Bronchial epithelial cell (primary cell): ENCODE data around the gene VAV2. TPM values are rescaled to one million over a fixed set of nuclear protein-coding genes. Genes with fewer than 3 reads are reported as not detected.

ENCODE experiments used
- DNase-seq: peaks from one replicate; pipeline ENCODE4 v3.0.0-alpha.2; 2010; ENCODE audit warnings: low read depth
- FAIRE-seq: peaks from 2 replicates; lab custom pipeline; 2011; peaks lifted over from hg19 to GRCh38; lab: Jason Lieb, UNC
- H3K27me3 ChIP-seq: 2 replicates; pipeline ENCODE4 v1.5.1; 2011; ENCODE audit warnings: low read length; ENCODE audit not compliant: control insufficient read depth, insufficient read depth
- H3K36me3 ChIP-seq: 2 replicates; pipeline ENCODE4 v1.5.1; 2011; ENCODE audit warnings: low read length; ENCODE audit not compliant: control insufficient read depth, insufficient read depth
- H3K4me3 ChIP-seq: 2 replicates; pipeline ENCODE4 v1.5.1; 2011; ENCODE audit warnings: mild to moderate bottlenecking, low read depth, low read length, control low read depth
- total RNA-seq: library from RNA; depleted of rRNA; stranded (reverse); fragments of >200 nt; gene quantifications from 2 replicates; pipeline ENCODE4 v1.2.1, GENCODE V29; 2014
- TF ChIP-seq, protein P1 (sequence below): IDR thresholded peaks from 2 replicates; pipeline ENCODE4 v1.5.1; 2011; ENCODE audit warnings: mild to moderate bottlenecking, moderate library complexity, low read length, control low read depth, inconsistent platforms; ENCODE audit not compliant: insufficient read depth, severe bottlenecking

VAV2 gene
- total RNA-seq, 1 donor from 2014 or later, result 46.6 TPM

DNA sequence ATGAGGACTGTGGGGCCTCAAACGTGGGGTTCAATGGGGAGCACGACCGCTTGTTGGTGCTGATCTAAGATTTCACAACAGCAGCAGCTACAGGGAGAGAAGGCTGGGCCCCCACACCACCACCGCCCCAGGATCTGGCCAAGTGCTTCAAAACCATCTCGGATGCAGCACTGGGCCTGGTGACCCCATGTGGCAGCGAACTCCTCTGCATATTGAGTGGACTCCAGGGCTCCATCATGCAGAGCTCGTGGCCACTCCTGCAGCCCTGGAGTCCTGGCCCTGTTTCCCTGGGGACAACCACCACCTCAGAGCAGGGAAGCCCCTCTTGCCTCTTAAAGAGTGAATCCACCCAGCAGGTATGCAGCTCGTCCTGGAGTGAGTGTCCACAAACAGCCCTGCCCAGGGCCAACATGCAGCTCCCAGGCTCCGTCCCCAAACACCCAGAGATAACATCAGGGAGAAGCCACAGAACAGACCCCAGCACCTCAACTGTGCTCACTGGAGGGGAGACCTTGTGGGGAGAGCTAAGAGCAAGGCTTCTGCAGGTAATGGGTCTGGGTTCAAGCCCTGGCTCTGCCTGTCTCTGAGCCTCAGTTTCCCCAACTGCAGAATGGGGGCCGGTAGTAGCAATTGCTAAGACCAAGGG is 150.8 kb downstream of the VAV2 start:
- TF ChIP-seq, protein P1, sequence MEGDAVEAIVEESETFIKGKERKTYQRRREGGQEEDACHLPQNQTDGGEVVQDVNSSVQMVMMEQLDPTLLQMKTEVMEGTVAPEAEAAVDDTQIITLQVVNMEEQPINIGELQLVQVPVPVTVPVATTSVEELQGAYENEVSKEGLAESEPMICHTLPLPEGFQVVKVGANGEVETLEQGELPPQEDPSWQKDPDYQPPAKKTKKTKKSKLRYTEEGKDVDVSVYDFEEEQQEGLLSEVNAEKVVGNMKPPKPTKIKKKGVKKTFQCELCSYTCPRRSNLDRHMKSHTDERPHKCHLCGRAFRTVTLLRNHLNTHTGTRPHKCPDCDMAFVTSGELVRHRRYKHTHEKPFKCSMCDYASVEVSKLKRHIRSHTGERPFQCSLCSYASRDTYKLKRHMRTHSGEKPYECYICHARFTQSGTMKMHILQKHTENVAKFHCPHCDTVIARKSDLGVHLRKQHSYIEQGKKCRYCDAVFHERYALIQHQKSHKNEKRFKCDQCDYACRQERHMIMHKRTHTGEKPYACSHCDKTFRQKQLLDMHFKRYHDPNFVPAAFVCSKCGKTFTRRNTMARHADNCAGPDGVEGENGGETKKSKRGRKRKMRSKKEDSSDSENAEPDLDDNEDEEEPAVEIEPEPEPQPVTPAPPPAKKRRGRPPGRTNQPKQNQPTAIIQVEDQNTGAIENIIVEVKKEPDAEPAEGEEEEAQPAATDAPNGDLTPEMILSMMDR, result no peak
- DNase-seq (no peak), FAIRE-seq (no peak)
- Histone ChIP-seq H3K36me3 (peaks cover 3% of the 10 kb centered on the region), H3K4me3 (no peak overlapping the region), H3K27me3 (no peaks in the 10 kb centered on the region)

DNA sequence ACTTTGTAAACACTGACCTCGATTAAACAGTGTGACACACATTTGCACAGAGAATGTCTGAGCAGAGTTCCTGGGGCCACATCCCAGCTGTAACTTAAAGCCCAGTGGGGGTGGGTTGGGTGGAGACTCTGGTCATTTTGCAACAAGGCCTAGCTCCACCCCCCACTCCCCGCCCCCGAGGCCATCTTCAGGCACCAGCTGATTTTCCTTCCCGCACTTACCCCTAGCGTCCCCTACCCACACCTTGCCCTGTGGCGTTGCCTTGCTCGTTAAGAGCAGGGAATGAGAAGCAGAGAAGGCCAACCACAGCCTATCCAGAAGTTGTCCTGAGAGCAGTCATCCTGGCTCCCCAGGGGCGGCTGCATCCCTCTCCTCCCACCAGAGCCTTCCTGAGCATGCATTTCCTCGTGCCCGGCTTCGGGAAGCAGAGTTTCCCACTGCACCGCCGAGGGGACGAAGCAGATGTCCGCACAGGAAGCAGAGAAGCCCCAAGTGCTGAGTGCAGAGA is 152.2 kb downstream of the VAV2 start:
- no peak overlapping the region for H3K4me3 ChIP-seq
- TF ChIP-seq, protein P1, result no peak
- no peak for FAIRE-seq

DNA sequence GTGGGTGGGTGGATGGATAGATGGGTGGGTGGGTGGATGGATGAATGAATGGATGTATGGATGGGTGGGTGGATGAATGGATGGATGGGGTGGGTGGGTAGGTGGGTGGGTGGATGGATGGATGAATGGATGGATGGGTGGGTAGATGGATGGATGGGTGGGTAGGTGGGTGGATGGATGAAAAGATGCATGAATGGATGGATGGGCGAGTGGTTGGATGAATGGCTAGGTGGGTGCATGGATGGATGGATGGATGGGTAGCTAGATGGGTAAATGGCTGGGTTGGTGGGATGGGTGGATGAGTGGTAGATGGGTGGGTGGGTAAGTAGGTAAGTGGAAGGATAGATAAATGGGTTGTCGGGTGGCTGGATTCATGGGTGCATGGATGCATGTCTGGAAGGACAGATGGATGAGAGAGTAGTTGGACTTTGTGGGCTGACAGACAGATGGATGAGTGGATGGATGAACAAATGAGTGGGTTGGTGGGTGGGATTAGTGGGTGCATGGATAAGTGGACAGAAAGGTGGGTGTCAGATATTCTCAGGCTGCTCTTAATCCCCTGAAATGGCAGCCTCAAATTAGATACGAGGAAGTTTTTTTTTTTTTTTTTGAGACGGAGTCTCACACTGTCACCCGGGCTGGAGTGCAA is 153.1 kb downstream of the VAV2 start:
- Histone ChIP-seq H3K36me3 (peaks cover 8% of the 10 kb centered on the region), H3K4me3 (no peak overlapping the region), H3K27me3 (no peaks in the 10 kb centered on the region)
- DNase-seq (no peak), FAIRE-seq (peak; percentile 32)
- TF ChIP-seq, protein P1, result no peak

More for the DNA sequence above, 152.2 kb downstream of the VAV2 start:
- no peaks in the 10 kb centered on the region for H3K27me3 ChIP-seq
- DNase-seq, result no peak
- peaks cover 3% of the 10 kb centered on the region for H3K36me3 ChIP-seq

- peaks cover 17% of the 10 kb centered on the region for H3K36me3 ChIP-seq
- TF ChIP-seq, protein P1, result no peak
- H3K4me3 ChIP-seq, result no peak overlapping the region
- DNase-seq (no peak), FAIRE-seq (no peak)
- no peaks in the 10 kb centered on the region for H3K27me3 ChIP-seq
Measured at GRCh38 chr9:133837627-133838597, 154.2 kb downstream of the VAV2 start.

- no peak for DNase-seq
- no peaks in the 10 kb centered on the region for H3K27me3 ChIP-seq
- peaks cover 21% of the 10 kb centered on the region for H3K36me3 ChIP-seq
- no peak overlapping the region for H3K4me3 ChIP-seq
- TF ChIP-seq, protein P1, result no peak
- FAIRE-seq, result no peak
Measured at GRCh38 chr9:133836818-133837217, 155.3 kb downstream of the VAV2 start.
